GM18907 (cell line): ENCODE measurements around the gene DLGAP4.

ENCODE experiments used
- ATAC-seq: cut with Tn5 transposase; IDR thresholded peaks from one replicate; pipeline ENCODE4 v1.9.1; 2021; ENCODE audit warnings: mild to moderate bottlenecking, moderate library complexity; ENCODE audit not compliant: unreplicated experiment

The DLGAP4 gene

GRCh38 chr20:36320261-36320897, 14.2 kb downstream of the DLGAP4 start:
- no peak for ATAC-seq

GRCh38 chr20:36320898-36321695, 15.0 kb downstream of the DLGAP4 start:
- no peak for ATAC-seq

- ATAC-seq, result no peak
Observed at GRCh38 chr20:36322131-36322530, 16.0 kb downstream of the DLGAP4 start.

GRCh38 chr20:36330091-36330490, 24.0 kb downstream of the DLGAP4 start:
- no peak for ATAC-seq

GRCh38 chr20:36331209-36331608, 25.1 kb downstream of the DLGAP4 start:
- no peak for ATAC-seq

GRCh38 chr20:36333841-36334240, 27.7 kb downstream of the DLGAP4 start:
- no peak for ATAC-seq

GRCh38 chr20:36334281-36335205, 28.4 kb downstream of the DLGAP4 start:
- no peak for ATAC-seq

GRCh38 chr20:36335206-36335870, 29.2 kb downstream of the DLGAP4 start:
- ATAC-seq, result no peak

GRCh38 chr20:36336204-36336603, 30.1 kb downstream of the DLGAP4 start:
- no peak for ATAC-seq

GRCh38 chr20:36336954-36337704, 31.0 kb downstream of the DLGAP4 start:
- ATAC-seq, result no peak

- no peak for ATAC-seq
Observed at GRCh38 chr20:36337886-36338285, 31.7 kb downstream of the DLGAP4 start.

- ATAC-seq, result no peak
Observed at GRCh38 chr20:36339646-36340592, 33.8 kb downstream of the DLGAP4 start.

GRCh38 chr20:36340593-36340990, 34.5 kb downstream of the DLGAP4 start:
- no peak for ATAC-seq

- no peak for ATAC-seq
Observed at GRCh38 chr20:36341331-36342020, 35.3 kb downstream of the DLGAP4 start.

- no peak for ATAC-seq
Observed at GRCh38 chr20:36342331-36343120, 36.4 kb downstream of the DLGAP4 start.

GRCh38 chr20:36343641-36344040, 37.5 kb downstream of the DLGAP4 start:
- no peak for ATAC-seq

- no peak for ATAC-seq
Observed at GRCh38 chr20:36344517-36345132, 38.5 kb downstream of the DLGAP4 start.
